ENCODE results near the gene IL11.
"Not testable (repeated sequence)": the region's sequence is repeated elsewhere in the genome, so short reads cannot be mapped to it uniquely, and the experiment has no call there.

IL11 gene

GRCh38 chr19:55339105-55339888, 31.0 kb downstream of the IL11 start, which contains the start of gene KMT5C:
TSS of gene KMT5C (plus strand) at chr19:55339876. CDS start at chr19:55341937, 2,061 bp downstream.
- in situ Hi-C loops (cut with MboI; ENCODE audit: low sequenced_read_pairs), result no loop called here

- in situ Hi-C loops (cut with MboI; ENCODE audit: low sequenced_read_pairs), result no loop called here
Observed at GRCh38 chr19:55336101-55336500, 34.2 kb downstream of the IL11 start.

- in situ Hi-C loops (cut with MboI; ENCODE audit: low sequenced_read_pairs), result no loop called here
Observed at GRCh38 chr19:55333870-55334269, 36.4 kb downstream of the IL11 start.

GRCh38 chr19:55329791-55330190, 40.5 kb downstream of the IL11 start:
- in situ Hi-C loops (cut with MboI; ENCODE audit: low sequenced_read_pairs), result not testable (repeated sequence)

GRCh38 chr19:55328774-55329318, 41.4 kb downstream of the IL11 start:
- in situ Hi-C loops (cut with MboI; ENCODE audit: low sequenced_read_pairs), result not testable (repeated sequence)

- in situ Hi-C loops (cut with MboI; ENCODE audit: low sequenced_read_pairs), result no loop called here
Observed at GRCh38 chr19:55325172-55325571, 45.1 kb downstream of the IL11 start, which contains the start of gene TMEM150B. TSS of gene TMEM150B (minus strand) at chr19:55325341. CDS start at chr19:55321036, 4,305 bp downstream.

- in situ Hi-C loops (cut with MboI; ENCODE audit: low sequenced_read_pairs), result no loop called here
Observed at GRCh38 chr19:55324662-55325061, 45.6 kb downstream of the IL11 start.

- in situ Hi-C loops (cut with MboI; ENCODE audit: low sequenced_read_pairs), result no loop called here
Observed at GRCh38 chr19:55322204-55322885, 47.9 kb downstream of the IL11 start.

GRCh38 chr19:55321466-55322137, 48.7 kb downstream of the IL11 start:
- in situ Hi-C loops (cut with MboI; ENCODE audit: low sequenced_read_pairs), result no loop called here

GRCh38 chr19:55320844-55321419, 49.3 kb downstream of the IL11 start:
- in situ Hi-C loops (cut with MboI; ENCODE audit: low sequenced_read_pairs), result no loop called here

GRCh38 chr19:55319785-55320184, 50.5 kb downstream of the IL11 start:
- in situ Hi-C loops (cut with MboI; ENCODE audit: low sequenced_read_pairs), result no loop called here

GRCh38 chr19:55316646-55317045, 53.6 kb downstream of the IL11 start:
- in situ Hi-C loops (cut with MboI; ENCODE audit: low sequenced_read_pairs), result no loop called here

- in situ Hi-C loops (cut with MboI; ENCODE audit: low sequenced_read_pairs), result no loop called here
Observed at GRCh38 chr19:55315956-55316525, 54.2 kb downstream of the IL11 start.

- in situ Hi-C loops (cut with MboI; ENCODE audit: low sequenced_read_pairs), result no loop called here
Observed at GRCh38 chr19:55314396-55314795, 55.9 kb downstream of the IL11 start.

Measured in HL-60/S4 treated with phorbol 12-myristate 13-acetate at 8.2 ng/mL for 4 days and 3 days (cell line).